Measurements from ENCODE around the gene NBPF26.
"Not testable (repeated sequence)": the region's sequence is repeated elsewhere in the genome, so short reads cannot be mapped to it uniquely, and the experiment has no call there.

DNA sequence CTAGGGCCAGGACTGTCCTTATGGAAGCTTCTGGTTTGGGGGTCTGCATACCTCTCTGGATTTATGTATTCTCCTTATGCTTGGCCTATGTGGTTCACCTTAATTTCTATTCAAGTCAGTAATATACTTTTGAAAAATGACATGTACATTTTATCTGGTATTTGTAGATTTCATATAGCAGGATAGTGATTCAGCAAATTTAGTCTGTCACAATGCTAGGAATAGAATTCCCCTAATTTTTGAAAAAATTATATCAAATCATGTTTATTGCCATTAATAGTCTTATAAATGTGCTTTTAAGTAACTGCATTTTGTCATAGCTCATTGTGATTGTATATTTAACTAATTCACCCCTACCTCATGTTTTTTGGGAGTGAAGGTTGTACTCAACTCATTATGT lies 158.2 kb downstream of the NBPF26 start:
- not testable (repeated sequence) for TF ChIP-seq CTCF (IDR thresholded peaks at IDR 0.05; ENCODE audit: control extremely low read depth in 1 of 3, insufficient read depth in 1 of 3, low read depth in 1 of 3, low read length in 3 of 3); EP300 (IDR thresholded peaks at IDR 0.05; ENCODE audit: borderline replicate concordance in 1 of 2, low read depth in 2 of 2, low read length in 2 of 2); TAF1 (IDR thresholded peaks at IDR 0.05; ENCODE audit: low read depth, low read length); CHD2 (IDR thresholded peaks at IDR 0.05; ENCODE audit: low read length); POLR2AphosphoS5 (IDR thresholded peaks at IDR 0.05; ENCODE audit: low read depth, low read length); POLR2A (IDR thresholded peaks at IDR 0.05; ENCODE audit: control extremely low read depth in 1 of 2, low read depth in 2 of 2, low read length in 2 of 2); YY1 (IDR thresholded peaks at IDR 0.05; ENCODE audit: low read depth, low read length); TEAD4 (IDR thresholded peaks at IDR 0.05; ENCODE audit: low read depth, low read length); EZH2 (IDR thresholded peaks at IDR 0.05; ENCODE audit: low read depth, low read length, severe bottlenecking); RAD21 (IDR thresholded peaks at IDR 0.05 in 1 of 2, conservative IDR thresholded peaks at IDR 0.05 in 1 of 2; ENCODE audit: low read depth in 2 of 2, low read length in 2 of 2); HDAC2 (IDR thresholded peaks at IDR 0.05; ENCODE audit: borderline replicate concordance in 1 of 2, low read depth in 2 of 2, low read length in 2 of 2)
- TF ChIP-seq, protein P1, sequence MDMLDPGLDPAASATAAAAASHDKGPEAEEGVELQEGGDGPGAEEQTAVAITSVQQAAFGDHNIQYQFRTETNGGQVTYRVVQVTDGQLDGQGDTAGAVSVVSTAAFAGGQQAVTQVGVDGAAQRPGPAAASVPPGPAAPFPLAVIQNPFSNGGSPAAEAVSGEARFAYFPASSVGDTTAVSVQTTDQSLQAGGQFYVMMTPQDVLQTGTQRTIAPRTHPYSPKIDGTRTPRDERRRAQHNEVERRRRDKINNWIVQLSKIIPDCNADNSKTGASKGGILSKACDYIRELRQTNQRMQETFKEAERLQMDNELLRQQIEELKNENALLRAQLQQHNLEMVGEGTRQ (IDR thresholded peaks at IDR 0.05; ENCODE audit: low read length), result not testable (repeated sequence)
- TF ChIP-seq, protein P2, sequence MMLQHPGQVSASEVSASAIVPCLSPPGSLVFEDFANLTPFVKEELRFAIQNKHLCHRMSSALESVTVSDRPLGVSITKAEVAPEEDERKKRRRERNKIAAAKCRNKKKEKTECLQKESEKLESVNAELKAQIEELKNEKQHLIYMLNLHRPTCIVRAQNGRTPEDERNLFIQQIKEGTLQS (IDR thresholded peaks at IDR 0.05; ENCODE audit: insufficient read depth, low read depth, low read length), result not testable (repeated sequence)
